Ovary (tissue), 9 donors: Measurements from ENCODE around the gene ASF1B. TPM values are rescaled to one million over a fixed set of nuclear protein-coding genes. Genes with fewer than 3 reads are reported as not detected.

Experiments
- DNase-seq, 5 donors: peaks; one replicate each; pipeline ENCODE4 v3.0.0-alpha.2; 2019 to 2020
- H3K27ac ChIP-seq, 2 donors: fragments of 200-600 bp; one replicate each; pipeline versions ENCODE4 v1.5.1 to v1.8.0; 2019 to 2022
- H3K27me3 ChIP-seq: fragments of 200-600 bp; one replicate; pipeline ENCODE4 v1.8.0; 2022
- H3K36me3 ChIP-seq: fragments of 200-600 bp; sonication (generic); one replicate; pipeline ENCODE4 v1.5.1; 2019
- H3K4me1 ChIP-seq: one replicate; pipeline ENCODE4 v1.8.1; 2013; ENCODE audit warnings: mild to moderate bottlenecking, moderate library complexity; ENCODE audit not compliant: insufficient read depth
- H3K4me3 ChIP-seq: fragments of 200-600 bp; sonication (generic); one replicate; pipeline ENCODE4 v1.5.1; 2017
- H3K9me3 ChIP-seq, 2 donors: fragments of 200-600 bp in 1 of 2; sonication (generic) in 1 of 2; one replicate each; pipeline versions ENCODE4 v1.5.1 to v1.8.1; 2013 to 2019; ENCODE audit warnings: mild to moderate bottlenecking in 1 of 2, moderate library complexity in 1 of 2
- EP300 ChIP-seq: sonication (generic); formaldehyde crosslinking; IDR thresholded peaks from one replicate; pipeline ENCODE4 v1.6.1; 2017; ENCODE audit warnings: antibody characterized with exemption
- POLR2A ChIP-seq: fragments of 450-650 bp; IDR thresholded peaks from one replicate; pipeline ENCODE4 v1.6.1; 2017; ENCODE audit warnings: antibody characterized with exemption, mild to moderate bottlenecking, moderate library complexity
- WGBS, 3 donors: extraction: QIAGEN DNeasy Blood & Tissue Kit in 1 of 3; methylation state at CpG; one replicate each; pipeline versions ENCODE4 v1.1.5 to v1.1.7; 2013 to 2017; 5-methylcytosine and 5-hydroxymethylcytosine counted together
- intact Hi-C, 4 donors: fragments of 100-400 bp; cut with DNase I; formaldehyde crosslinking; loops; one replicate each; pipeline versions ENCODE4 v1.11.0 to v1.15.1; 2022 to 2023
- polyA plus RNA-seq, 2 donors: library from polyadenylated mRNA; stranded (reverse); fragments of 200-250 nt in 1 of 2; fragments of 350-450 nt in 1 of 2; fragmentation: Illumina TruSeq in 1 of 2; extraction: RNeasy Lipid Tissue Mini Kit (QIAGEN cat#74804) in 1 of 2; gene quantifications; one replicate each; pipeline ENCODE4 v1.2.3, GENCODE V29; 2013 to 2014
- total RNA-seq, 7 donors: library from RNA; depleted of rRNA in 2 of 7; stranded (reverse); fragments of >200 nt in 2 of 7; fragmentation: NEBNext Ultra II Directional in 3 of 7; extraction: Animal tissue kit (Norgen Biotek cat#: 25700) in 3 of 7; gene quantifications; one replicate each; pipeline versions ENCODE4 v1.1.0 to v1.2.4, GENCODE V29; 2016 to 2023
- TF ChIP-seq, protein P1 (sequence below), 3 donors: fragments of 450-650 bp in 2 of 3; fragments of 200-600 bp in 1 of 3; IDR thresholded peaks; one replicate each; pipeline versions ENCODE4 v1.5.1 to v1.8.0; 2016 to 2022; ENCODE audit warnings: antibody characterized with exemption in 3 of 3, mild to moderate bottlenecking in 1 of 3
- donor health status: DM: no; HTN: no; CAD: no; lungs with moderate emphysema.
- donor health status: DM: no; HTN: no; CAD: no.
- donor health status: Bipolar disorder and iron deficiency.
- donor health status: DM: yes; HTN: yes; CAD: no.
- donor health status: DM: no; HTN: no; CAD: no.
- donor health status: DM: yes; HTN: yes; CAD: no.

ASF1B gene
- total and polyA plus RNA-seq, 9 donors: 0.12 to 4.9 (median 1.0) TPM

DNA sequence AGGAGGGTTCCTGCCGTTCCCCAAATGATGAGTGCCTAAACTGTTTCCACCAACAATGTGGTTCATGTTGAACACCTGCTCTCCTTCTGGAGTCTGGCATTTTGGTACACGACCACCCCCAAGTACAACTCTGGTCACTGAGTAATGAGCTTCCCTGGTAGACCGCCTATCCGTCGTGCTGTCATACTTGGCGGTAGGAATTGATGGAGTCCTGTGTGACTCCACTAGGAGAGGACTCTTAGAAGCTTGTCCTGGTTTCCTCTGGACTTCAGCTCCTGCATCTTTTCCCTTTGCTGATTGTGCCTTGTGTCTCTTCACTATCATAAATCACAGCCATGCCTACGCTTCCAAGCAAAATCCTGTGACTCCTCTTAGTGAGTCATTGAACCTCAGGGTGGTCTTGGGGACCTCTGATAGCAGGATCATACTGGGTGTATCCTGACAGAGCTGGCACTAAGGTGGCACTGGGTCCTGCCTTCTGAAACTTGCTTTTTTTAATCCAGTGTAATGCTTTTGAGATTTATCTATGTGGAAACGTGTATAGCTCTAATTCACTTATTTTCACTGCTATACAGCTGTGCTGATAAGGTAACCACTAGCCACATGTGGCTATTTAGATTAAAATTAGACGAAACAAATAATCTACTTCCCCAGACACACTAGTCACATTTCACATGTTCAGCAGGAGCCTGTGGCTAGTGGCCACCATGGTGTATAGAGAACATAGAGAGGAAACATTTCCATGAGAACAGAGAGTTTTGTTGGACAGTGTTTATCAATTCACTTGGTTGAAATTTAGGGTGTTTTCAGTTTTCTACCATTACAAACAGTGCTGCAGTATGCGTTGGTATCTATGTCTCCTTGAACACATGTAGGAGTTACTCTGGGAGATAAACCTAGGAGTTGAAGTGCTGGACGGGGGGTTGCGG lies 6.1 kb upstream of the ASF1B start:
- Histone ChIP-seq H3K9me3 (no peaks in the 10 kb centered on the region), H3K4me3 (no peak overlapping the region), H3K27me3 (no peaks in the 10 kb centered on the region), H3K27ac (no peak overlapping the region), H3K4me1 (no peaks in the 10 kb centered on the region), H3K36me3 (no peaks in the 10 kb centered on the region)
- DNase-seq: no peak
- intact Hi-C loops: loop anchor here in 2 of 4 donors (10.0 kb wide), 2 partner anchors 332 to 342 kb away; partner anchors contain the start of gene PTGER1 (in 1 of the 2)
- TF ChIP-seq, protein P1, sequence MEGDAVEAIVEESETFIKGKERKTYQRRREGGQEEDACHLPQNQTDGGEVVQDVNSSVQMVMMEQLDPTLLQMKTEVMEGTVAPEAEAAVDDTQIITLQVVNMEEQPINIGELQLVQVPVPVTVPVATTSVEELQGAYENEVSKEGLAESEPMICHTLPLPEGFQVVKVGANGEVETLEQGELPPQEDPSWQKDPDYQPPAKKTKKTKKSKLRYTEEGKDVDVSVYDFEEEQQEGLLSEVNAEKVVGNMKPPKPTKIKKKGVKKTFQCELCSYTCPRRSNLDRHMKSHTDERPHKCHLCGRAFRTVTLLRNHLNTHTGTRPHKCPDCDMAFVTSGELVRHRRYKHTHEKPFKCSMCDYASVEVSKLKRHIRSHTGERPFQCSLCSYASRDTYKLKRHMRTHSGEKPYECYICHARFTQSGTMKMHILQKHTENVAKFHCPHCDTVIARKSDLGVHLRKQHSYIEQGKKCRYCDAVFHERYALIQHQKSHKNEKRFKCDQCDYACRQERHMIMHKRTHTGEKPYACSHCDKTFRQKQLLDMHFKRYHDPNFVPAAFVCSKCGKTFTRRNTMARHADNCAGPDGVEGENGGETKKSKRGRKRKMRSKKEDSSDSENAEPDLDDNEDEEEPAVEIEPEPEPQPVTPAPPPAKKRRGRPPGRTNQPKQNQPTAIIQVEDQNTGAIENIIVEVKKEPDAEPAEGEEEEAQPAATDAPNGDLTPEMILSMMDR (IDR thresholded peaks at IDR 0.05): no peak
- TF ChIP-seq POLR2A (no peak), EP300 (no peak)
- 41 to 54% (median 52%) methylated on average over 12 of the region's 12 CpGs for WGBS, 3 donors

DNA sequence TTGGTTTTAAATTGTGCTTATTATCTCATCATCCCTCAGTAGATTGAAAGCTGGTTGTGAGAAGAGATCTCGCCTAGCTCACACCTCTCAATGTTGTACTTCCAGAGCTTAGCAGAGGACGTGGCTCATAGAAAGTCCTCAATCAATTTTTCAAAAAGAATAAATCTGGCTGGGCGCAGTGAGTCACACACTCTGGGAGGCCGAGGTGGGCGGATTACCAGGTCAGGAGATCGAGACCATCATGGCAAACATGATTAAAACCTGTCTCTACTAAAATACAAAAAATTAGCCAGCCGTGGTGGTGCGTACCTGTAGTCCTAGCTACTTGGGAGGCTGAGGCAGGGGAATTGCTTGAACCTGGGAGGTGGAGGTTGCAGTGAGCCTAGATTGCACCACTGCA lies 4.7 kb upstream of the ASF1B start:
- no peaks in the 10 kb centered on the region for H3K36me3 ChIP-seq

DNA sequence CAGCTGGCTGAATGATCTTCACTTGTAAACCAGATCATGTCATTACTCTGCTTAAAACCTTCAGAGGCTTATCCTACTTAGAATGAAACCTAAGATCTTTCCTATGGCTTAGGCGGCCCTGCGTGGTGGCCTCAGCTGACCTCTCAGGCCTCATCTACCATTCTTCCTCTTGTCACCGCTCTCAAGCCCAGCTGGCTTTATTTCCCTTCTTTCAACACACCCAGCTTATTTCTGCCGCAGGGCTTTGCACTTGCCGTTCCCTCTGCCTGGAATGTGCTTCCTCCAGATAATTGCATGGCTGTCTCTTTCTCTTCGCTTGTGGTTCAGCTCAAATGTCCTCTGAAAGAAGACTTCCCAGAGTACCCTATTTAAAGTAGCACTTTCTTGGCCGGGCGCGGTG lies 3.6 kb upstream of the ASF1B start:
- no peak overlapping the region for H3K4me3 ChIP-seq
- H3K27me3 ChIP-seq: no peaks in the 10 kb centered on the region
- no peak overlapping the region for H3K27ac ChIP-seq
- H3K36me3 ChIP-seq: no peaks in the 10 kb centered on the region
- no peaks in the 10 kb centered on the region for H3K9me3 ChIP-seq
- DNase-seq: no peak
- intact Hi-C loops: loop anchor here (5.0 to 10.0 kb wide), 4 partner anchors 55 to 345 kb away; partner anchors contain the start of genes MISP3 (in 2 of the 4), C19orf67 (in 1 of the 4) and PTGER1 (in 1 of the 4)
- WGBS, 3 donors: 89 to 94% (median 93%) methylated on average over 9 of the region's 9 CpGs
- H3K4me1 ChIP-seq: no peaks in the 10 kb centered on the region
- no peak for TF ChIP-seq EP300
- no peak for TF ChIP-seq POLR2A
- TF ChIP-seq, protein P1 (IDR thresholded peaks at IDR 0.05): no peak

More for the DNA sequence above, 4.7 kb upstream of the ASF1B start:
- no peaks in the 10 kb centered on the region for H3K9me3 ChIP-seq
- no peak for DNase-seq
- intact Hi-C loops: loop anchor here in 2 of 4 donors (10.0 kb wide), 2 partner anchors 334 to 344 kb away; partner anchors contain the start of gene PTGER1 (in 1 of the 2)
- 94 to 98% (median 94%) methylated on average over 8 of the region's 8 CpGs for WGBS, 3 donors
- no peak overlapping the region for H3K4me3 ChIP-seq
- TF ChIP-seq, protein P1 (IDR thresholded peaks at IDR 0.05): no peak
- no peak for TF ChIP-seq POLR2A
- no peak for TF ChIP-seq EP300
- H3K27ac ChIP-seq: no peak overlapping the region
- no peaks in the 10 kb centered on the region for H3K4me1 ChIP-seq
- H3K27me3 ChIP-seq: no peaks in the 10 kb centered on the region

DNA sequence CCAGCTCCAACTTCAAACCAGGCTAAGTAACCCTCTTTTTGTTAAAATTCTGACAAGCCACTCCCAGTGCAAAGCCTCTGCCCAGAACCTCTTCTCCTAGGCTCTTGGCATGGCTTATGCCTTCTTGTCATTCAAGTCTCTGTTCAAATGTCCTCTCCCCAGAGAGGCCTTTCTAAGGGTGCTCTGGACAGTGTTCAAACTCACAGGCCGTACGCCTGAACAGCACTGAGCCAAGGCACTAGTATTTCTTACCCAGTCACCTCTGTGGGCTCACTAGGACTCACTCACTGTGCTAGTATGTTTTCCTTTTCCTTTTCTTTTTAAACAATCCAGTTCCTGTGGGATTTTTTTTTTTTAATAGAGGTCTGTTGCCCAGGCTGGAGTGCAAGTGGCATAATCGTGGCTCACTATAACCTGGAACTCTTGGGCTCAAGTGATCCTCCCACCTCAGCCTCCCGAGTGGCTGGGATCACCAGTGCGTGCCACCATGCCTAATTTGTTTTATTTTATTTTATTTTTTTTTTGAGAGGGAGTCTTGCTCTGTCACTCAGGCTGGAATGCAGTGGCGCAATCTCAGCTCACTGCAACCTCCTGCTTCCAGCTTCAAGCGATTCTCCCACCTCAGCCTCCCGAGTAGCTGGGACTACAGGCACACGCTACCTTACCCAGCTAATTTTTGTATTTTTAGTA lies 2.3 kb upstream of the ASF1B start:
- no peak for DNase-seq
- 81 to 87% (median 82%) methylated on average over 9 of the region's 9 CpGs for WGBS, 3 donors
- H3K4me1 ChIP-seq: no peaks in the 10 kb centered on the region
- intact Hi-C loops: loop anchor here in 3 of 4 donors (5.0 to 10.0 kb wide), 2 partner anchors 54 to 66 kb away; partner anchors contain the start of genes MISP3 (in 2 of the 3) and C19orf67 (in 1 of the 3)
- no peaks in the 10 kb centered on the region for H3K36me3 ChIP-seq
- H3K27me3 ChIP-seq: no peaks in the 10 kb centered on the region
- H3K9me3 ChIP-seq: no peaks in the 10 kb centered on the region
- no peak overlapping the region for H3K4me3 ChIP-seq
- TF ChIP-seq POLR2A (no peak), EP300 (no peak)
- TF ChIP-seq, protein P1 (IDR thresholded peaks at IDR 0.05): no peak
- no peak overlapping the region for H3K27ac ChIP-seq
